Measurements from ENCODE around the gene CNTNAP2. TPM values are rescaled to one million over a fixed set of nuclear protein-coding genes. Genes with fewer than 3 reads are reported as not detected.
A peak's percentile ranks its signal among the peaks of the same experiment; 100 is the strongest.

CNTNAP2 gene
- total RNA-seq, 8 experiments from 2014 or later, result 0.05 to 27.0 (median 15.0) TPM

GRCh38 chr7:147912291-147912690 lies 1795.7 kb downstream of the CNTNAP2 start:
- 0 to 100% (median 78%) methylated on average over 1 to 2 of the region's 2 CpGs; no CpG with 5 or more reads in 5 of the 10 experiments for WGBS, 10 experiments
- H3K27ac ChIP-seq, result no peak overlapping the region
- H3K4me3 ChIP-seq, result no peak overlapping the region
- in situ Hi-C loops (cut with MboI; ENCODE audit: low pct_unique_long_range_greater_than_20kb in 2 of 9, low sequenced_read_pairs in 9 of 9, unreplicated experiment in 9 of 9), result no loop called here
- no peaks in the 10 kb centered on the region for H3K4me1 ChIP-seq (replicated peaks in 1 of 2)
- ATAC-seq (replicated peaks in 6 of 8), result no peak

GRCh38 chr7:147912946-147913638 lies 1796.5 kb downstream of the CNTNAP2 start:
- Histone ChIP-seq H3K4me1 (replicated peaks in 1 of 2) (no peaks in the 10 kb centered on the region), H3K27ac (no peak overlapping the region), H3K4me3 (no peak overlapping the region)
- WGBS, 10 experiments, result 0 to 100% (median 59%) methylated on average over 1 to 2 of the region's 2 CpGs; no CpG with 5 or more reads in 2 of the 10 experiments
- in situ Hi-C loops (cut with MboI; ENCODE audit: low pct_unique_long_range_greater_than_20kb in 2 of 9, low sequenced_read_pairs in 9 of 9, unreplicated experiment in 9 of 9), result no loop called here
- no peak for ATAC-seq (replicated peaks in 6 of 8)

GRCh38 chr7:147915781-147916180 lies 1799.2 kb downstream of the CNTNAP2 start:
- 0 to 73% (median 40%) methylated on average over 1 to 4 of the region's 4 CpGs; no CpG with 5 or more reads in 4 of the 10 experiments for WGBS, 10 experiments
- Histone ChIP-seq H3K4me3 (no peak overlapping the region), H3K4me1 (replicated peaks in 1 of 2) (no peaks in the 10 kb centered on the region), H3K27ac (no peak overlapping the region)
- ATAC-seq (replicated peaks in 6 of 8), result no peak
- in situ Hi-C loops (cut with MboI; ENCODE audit: low pct_unique_long_range_greater_than_20kb in 2 of 9, low sequenced_read_pairs in 9 of 9, unreplicated experiment in 9 of 9), result no loop called here

GRCh38 chr7:147916573-147916972 lies 1800.0 kb downstream of the CNTNAP2 start:
- in situ Hi-C loops (cut with MboI; ENCODE audit: low pct_unique_long_range_greater_than_20kb in 2 of 9, low sequenced_read_pairs in 9 of 9, unreplicated experiment in 9 of 9), result no loop called here
- Histone ChIP-seq H3K4me1 (replicated peaks in 1 of 2) (no peaks in the 10 kb centered on the region), H3K27ac (no peak overlapping the region), H3K4me3 (no peak overlapping the region)
- 0 to 100% (median 73%) methylated on average over 1 to 4 of the region's 4 CpGs for WGBS, 10 experiments
- no peak for ATAC-seq (replicated peaks in 6 of 8)

GRCh38 chr7:147923841-147924240 lies 1807.2 kb downstream of the CNTNAP2 start:
- Histone ChIP-seq H3K4me1 (replicated peaks in 1 of 2) (no peaks in the 10 kb centered on the region), H3K27ac (no peak overlapping the region), H3K4me3 (no peak overlapping the region)
- 40 to 100% (median 80%) methylated on average over 1 to 2 of the region's 3 CpGs; no CpG with 5 or more reads in 5 of the 10 experiments for WGBS, 10 experiments
- in situ Hi-C loops (cut with MboI; ENCODE audit: low pct_unique_long_range_greater_than_20kb in 2 of 9, low sequenced_read_pairs in 9 of 9, unreplicated experiment in 9 of 9), result no loop called here
- no peak for ATAC-seq (replicated peaks in 6 of 8)

GRCh38 chr7:147937428-147937827 lies 1820.8 kb downstream of the CNTNAP2 start:
- in situ Hi-C loops (cut with MboI; ENCODE audit: low pct_unique_long_range_greater_than_20kb in 2 of 9, low sequenced_read_pairs in 9 of 9, unreplicated experiment in 9 of 9), result no loop called here
- H3K4me1 ChIP-seq (replicated peaks in 1 of 2), result no peaks in the 10 kb centered on the region
- WGBS, 10 experiments, result 4 to 92% (median 72%) methylated on average over 1 to 4 of the region's 4 CpGs; no CpG with 5 or more reads in 1 of the 10 experiments

GRCh38 chr7:147941381-147941780 lies 1824.8 kb downstream of the CNTNAP2 start:
- ATAC-seq (replicated peaks in 6 of 8), result peak in 1 of 8 experiments; percentile 68
- in situ Hi-C loops (cut with MboI; ENCODE audit: low pct_unique_long_range_greater_than_20kb in 2 of 9, low sequenced_read_pairs in 9 of 9, unreplicated experiment in 9 of 9), result no loop called here
- no peaks in the 10 kb centered on the region for H3K4me1 ChIP-seq (replicated peaks in 1 of 2)
- H3K4me3 ChIP-seq, result no peak overlapping the region
- 0 to 100% (median 49%) methylated on average over 1 to 3 of the region's 3 CpGs; no CpG with 5 or more reads in 3 of the 10 experiments for WGBS, 10 experiments
- H3K27ac ChIP-seq, result no peak overlapping the region

More at GRCh38 chr7:147937428-147937827, 1820.8 kb downstream of the CNTNAP2 start:
- Histone ChIP-seq H3K4me3 (no peak overlapping the region), H3K27ac (no peak overlapping the region)
- no peak for ATAC-seq (replicated peaks in 6 of 8)

GRCh38 chr7:147944321-147944720 lies 1827.7 kb downstream of the CNTNAP2 start:
- no peak overlapping the region for H3K4me3 ChIP-seq
- WGBS, 10 experiments, result 19 to 100% (median 79%) methylated on average over 2 of the region's 2 CpGs; no CpG with 5 or more reads in 2 of the 10 experiments
- in situ Hi-C loops (cut with MboI; ENCODE audit: low pct_unique_long_range_greater_than_20kb in 2 of 9, low sequenced_read_pairs in 9 of 9, unreplicated experiment in 9 of 9), result no loop called here
- no peak overlapping the region for H3K27ac ChIP-seq
- H3K4me1 ChIP-seq (replicated peaks in 1 of 2), result no peaks in the 10 kb centered on the region
- ATAC-seq (replicated peaks in 6 of 8), result no peak

GRCh38 chr7:147952918-147953317 lies 1836.3 kb downstream of the CNTNAP2 start:
- Histone ChIP-seq H3K27ac (no peak overlapping the region), H3K4me1 (replicated peaks in 1 of 2) (no peaks in the 10 kb centered on the region), H3K4me3 (no peak overlapping the region)
- in situ Hi-C loops (cut with MboI; ENCODE audit: low pct_unique_long_range_greater_than_20kb in 2 of 9, low sequenced_read_pairs in 9 of 9, unreplicated experiment in 9 of 9), result no loop called here
- ATAC-seq (replicated peaks in 6 of 8), result no peak
- WGBS, 10 experiments, result 0 to 100% (median 68%) methylated on average over 1 to 6 of the region's 6 CpGs; no CpG with 5 or more reads in 1 of the 10 experiments

- 0 to 92% (median 66%) methylated on average over 2 to 5 of the region's 5 CpGs for WGBS, 10 experiments
- in situ Hi-C loops (cut with MboI; ENCODE audit: low pct_unique_long_range_greater_than_20kb in 2 of 9, low sequenced_read_pairs in 9 of 9, unreplicated experiment in 9 of 9), result no loop called here
- ATAC-seq (replicated peaks in 6 of 8), result peak in 1 of 8 experiments; percentile 63
- no peak overlapping the region for H3K27ac ChIP-seq
- no peak overlapping the region for H3K4me3 ChIP-seq
- no peaks in the 10 kb centered on the region for H3K4me1 ChIP-seq (replicated peaks in 1 of 2)
Observed at GRCh38 chr7:147968046-147968610, 1851.5 kb downstream of the CNTNAP2 start.

- 0 to 100% (median 80%) methylated on average over 1 to 2 of the region's 2 CpGs; no CpG with 5 or more reads in 1 of the 10 experiments for whole genome bisulfite sequencing, 10 experiments
- in situ Hi-C loops (cut with MboI; ENCODE audit: low pct_unique_long_range_greater_than_20kb in 2 of 9, low sequenced_read_pairs in 9 of 9, unreplicated experiment in 9 of 9), result no loop called here
- Histone ChIP-seq H3K27ac (no peak overlapping the region), H3K4me1 (replicated peaks in 1 of 2) (no peaks in the 10 kb centered on the region), H3K4me3 (no peak overlapping the region)
- ATAC-seq (replicated peaks in 6 of 8), result no peak
Observed at GRCh38 chr7:147971606-147972110, 1855.1 kb downstream of the CNTNAP2 start.

- in situ Hi-C loops (cut with MboI; ENCODE audit: low pct_unique_long_range_greater_than_20kb in 2 of 9, low sequenced_read_pairs in 9 of 9, unreplicated experiment in 9 of 9), result no loop called here
- Histone ChIP-seq H3K4me1 (replicated peaks in 1 of 2) (peaks cover 0 to 5% of the 10 kb centered on the region in 2 donors), H3K27ac (no peak overlapping the region), H3K4me3 (no peak overlapping the region)
- no peak for ATAC-seq (replicated peaks in 6 of 8)
- 0 to 100% (median 40%) methylated on average over 1 to 2 of the region's 2 CpGs; no CpG with 5 or more reads in 1 of the 10 experiments for WGBS, 10 experiments
Observed at GRCh38 chr7:147978201-147978600, 1861.6 kb downstream of the CNTNAP2 start.

GRCh38 chr7:147978651-147979050 lies 1862.0 kb downstream of the CNTNAP2 start:
- Histone ChIP-seq H3K27ac (no peak overlapping the region), H3K4me3 (no peak overlapping the region), H3K4me1 (replicated peaks in 1 of 2) (peaks cover 0 to 5% of the 10 kb centered on the region in 2 donors)
- in situ Hi-C loops (cut with MboI; ENCODE audit: low pct_unique_long_range_greater_than_20kb in 2 of 9, low sequenced_read_pairs in 9 of 9, unreplicated experiment in 9 of 9), result no loop called here
- no peak for ATAC-seq (replicated peaks in 6 of 8)
- whole genome bisulfite sequencing, 10 experiments, result 0 to 100% (median 71%) methylated on average over 1 to 4 of the region's 5 CpGs; no CpG with 5 or more reads in 2 of the 10 experiments
